H1 (cell line): ENCODE measurements around the gene MRPL52. TPM values are rescaled to one million over a fixed set of nuclear protein-coding genes. Genes with fewer than 3 reads are reported as not detected.

ENCODE experiments used
- CTCF ChIA-PET: fragments of 300-600 bp; sonication (Branson Sonifier 250); formaldehyde crosslinking; loops from one replicate; lab custom pipeline; 2021; ENCODE audit not compliant: partially characterized antibody; lab: Charles Lee
- POLR2A ChIA-PET: fragments of 300-600 bp; sonication (Branson Sonifier 250); formaldehyde crosslinking; loops from one replicate; lab custom pipeline; 2021; ENCODE audit warnings: inconsistent platforms; ENCODE audit not compliant: partially characterized antibody; lab: Charles Lee
- DNase-seq, 2 experiments: peaks; one replicate each; pipeline versions ENCODE4 v3.0.0 to v3.0.0-alpha.2; 2010 to 2022; ENCODE audit warnings: low spot score in 2 of 2, low read depth in 1 of 2, mixed read lengths in 1 of 2
- FAIRE-seq: peaks from 2 replicates; lab custom pipeline; 2011; peaks lifted over from hg19 to GRCh38; lab: Jason Lieb, UNC
- H2AFZ ChIP-seq: 2 replicates; pipeline ENCODE4 v1.8.1; 2012; ENCODE audit warnings: low read length, inconsistent platforms
- H2AK5ac ChIP-seq: 2 replicates; pipeline ENCODE4 v1.6.1; 2013; ENCODE audit warnings: low read depth, low read length
- H2BK120ac ChIP-seq: replicated peaks from 2 replicates; pipeline ENCODE3; 2013; ENCODE audit warnings: low read depth, low read length, inconsistent platforms
- H2BK12ac ChIP-seq: 2 replicates; pipeline ENCODE4 v1.6.1; 2013; ENCODE audit warnings: low read depth, low read length
- H2BK15ac ChIP-seq: 2 replicates; pipeline ENCODE4 v1.6.1; 2013; ENCODE audit warnings: low read length
- H2BK20ac ChIP-seq: 2 replicates; pipeline ENCODE4 v1.6.1; 2013; ENCODE audit warnings: low read length
- H2BK5ac ChIP-seq: 2 replicates; pipeline ENCODE4 v1.6.1; 2013; ENCODE audit warnings: low read depth, low read length
- H3K14ac ChIP-seq: 2 replicates; pipeline ENCODE4 v1.6.1; 2013; ENCODE audit warnings: inconsistent platforms; ENCODE audit not compliant: insufficient read length
- H3K18ac ChIP-seq: 2 replicates; pipeline ENCODE4 v1.6.1; 2013; ENCODE audit warnings: low read length; ENCODE audit errors: extremely low read depth
- H3K23ac ChIP-seq: 2 replicates; pipeline ENCODE4 v1.6.1; 2013; ENCODE audit warnings: inconsistent platforms; ENCODE audit not compliant: insufficient read length
- H3K23me2 ChIP-seq: 2 replicates; pipeline ENCODE4 v1.6.1; 2013; ENCODE audit warnings: low read depth, low read length
- H3K27ac ChIP-seq: 2 replicates; pipeline ENCODE4 v1.6.1; 2011; ENCODE audit warnings: low read depth, low read length, inconsistent platforms
- H3K27me3 ChIP-seq, 4 experiments: replicated peaks in 1 of 4; 1 replicate in 1 of 4; 2 replicates in 3 of 4; pipeline versions ENCODE4 v1.6.1 to v1.8.1; 2011 to 2013; ENCODE audit warnings: low read length in 3 of 4, mild to moderate bottlenecking in 3 of 4, inconsistent platforms in 2 of 4, mixed read lengths in 2 of 4, moderate library complexity in 1 of 4; ENCODE audit not compliant: control insufficient read depth in 3 of 4, insufficient read depth in 3 of 4; ENCODE audit errors: extremely low read depth in 1 of 4
- H3K36me3 ChIP-seq, 4 experiments: 2 replicates each; pipeline versions ENCODE4 v1.6.1 to v1.8.1; 2011 to 2013; ENCODE audit warnings: mild to moderate bottlenecking in 4 of 4, low read length in 3 of 4, moderate library complexity in 2 of 4, control low read depth in 1 of 4, inconsistent platforms in 1 of 4; ENCODE audit not compliant: insufficient read depth in 4 of 4, control insufficient read depth in 2 of 4
- H3K4ac ChIP-seq: replicated peaks from 2 replicates; pipeline ENCODE3; 2013; ENCODE audit warnings: low read length, low read depth, mixed read lengths, inconsistent platforms; ENCODE audit not compliant: insufficient read length
- H3K4me1 ChIP-seq, 4 experiments: replicated peaks in 1 of 4; 1 replicate in 1 of 4; 2 replicates in 3 of 4; pipeline versions ENCODE4 v1.6.1 to v1.8.1; 2011 to 2013; ENCODE audit warnings: low read length in 3 of 4, inconsistent platforms in 2 of 4, mixed read lengths in 1 of 4; ENCODE audit not compliant: insufficient read depth in 4 of 4, control insufficient read depth in 3 of 4
- H3K4me2 ChIP-seq, 2 experiments: 2 replicates each; pipeline versions ENCODE4 v1.6.1 to v1.8.1; 2011 to 2013; ENCODE audit warnings: low read depth in 2 of 2, low read length in 2 of 2, control low read depth in 1 of 2, inconsistent platforms in 1 of 2, mild to moderate bottlenecking in 1 of 2; ENCODE audit not compliant: insufficient read depth in 1 of 2
- H3K4me3 ChIP-seq, 4 experiments: fragments of 200-600, 300-600 bp in 1 of 4; sonication (generic), shearing (Covaris generic), sonication (Bioruptor Twin) in 1 of 4; 2 replicates each; pipeline versions ENCODE4 v1.5.1 to v1.8.1; 2011 to 2016; ENCODE audit warnings: low read length in 4 of 4, low read depth in 3 of 4, control low read depth in 2 of 4, inconsistent platforms in 2 of 4, mild to moderate bottlenecking in 2 of 4, mixed read lengths in 1 of 4, moderate library complexity in 1 of 4; ENCODE audit not compliant: insufficient read depth in 2 of 4; ENCODE audit errors: extremely low read depth in 1 of 4
- H3K56ac ChIP-seq: replicated peaks from 2 replicates; pipeline ENCODE3; 2013; ENCODE audit warnings: low read depth, mild to moderate bottlenecking, mixed read lengths, low read length, inconsistent platforms; ENCODE audit not compliant: insufficient read length
- H3K79me1 ChIP-seq: 2 replicates; pipeline ENCODE4 v1.6.1; 2013; ENCODE audit warnings: low read depth, low read length, control low read depth
- H3K79me2 ChIP-seq, 2 experiments: 2 replicates each; pipeline versions ENCODE4 v1.6.1 to v1.8.1; 2012 to 2013; ENCODE audit warnings: low read length in 2 of 2, mild to moderate bottlenecking in 2 of 2, inconsistent platforms in 1 of 2; ENCODE audit not compliant: insufficient read depth in 2 of 2, control insufficient read depth in 1 of 2
- H3K9ac ChIP-seq, 4 experiments: replicated peaks in 1 of 4; 1 replicate in 1 of 4; 2 replicates in 3 of 4; pipeline versions ENCODE4 v1.6.1 to v1.8.1; 2011 to 2013; ENCODE audit warnings: low read depth in 3 of 4, low read length in 3 of 4, control low read depth in 2 of 4, mild to moderate bottlenecking in 2 of 4, moderate library complexity in 2 of 4, inconsistent platforms in 1 of 4; ENCODE audit errors: extremely low read depth in 1 of 4
- H3K9me3 ChIP-seq, 2 experiments: 2 replicates each; pipeline versions ENCODE4 v1.6.1 to v1.8.1; 2012 to 2013; ENCODE audit warnings: mild to moderate bottlenecking in 2 of 2, moderate library complexity in 2 of 2, control low read depth in 1 of 2, inconsistent platforms in 1 of 2, low read depth in 1 of 2, low read length in 1 of 2, mixed read lengths in 1 of 2; ENCODE audit not compliant: insufficient read depth in 2 of 2
- H4K20me1 ChIP-seq, 2 experiments: replicated peaks in 1 of 2; 2 replicates each; pipeline versions ENCODE3 to v1.8.1; 2011 to 2013; ENCODE audit warnings: inconsistent platforms in 2 of 2, low read length in 2 of 2, mild to moderate bottlenecking in 1 of 2; ENCODE audit not compliant: insufficient read depth in 2 of 2, control insufficient read depth in 1 of 2
- H4K5ac ChIP-seq: 2 replicates; pipeline ENCODE4 v1.6.1; 2013; ENCODE audit warnings: low read length, low read depth, mixed read lengths, inconsistent platforms; ENCODE audit not compliant: insufficient read length
- H4K8ac ChIP-seq: 2 replicates; pipeline ENCODE4 v1.8.0; 2013; ENCODE audit warnings: mild to moderate bottlenecking, moderate library complexity, low read length, inconsistent platforms; ENCODE audit not compliant: insufficient read depth; ENCODE audit errors: extremely low read depth
- H4K91ac ChIP-seq: replicated peaks from 2 replicates; pipeline ENCODE3; 2013; ENCODE audit warnings: low read length, mixed read lengths, inconsistent platforms; ENCODE audit not compliant: insufficient read length
- ATF2 ChIP-seq: IDR thresholded peaks from 2 replicates; pipeline ENCODE4 v1.6.1; 2012; ENCODE audit warnings: low read length, inconsistent platforms
- BRCA1 ChIP-seq: IDR thresholded peaks from 2 replicates; pipeline ENCODE4 v1.6.1; 2012; ENCODE audit warnings: low read depth, low read length, improper control_type of control experiment
- CREB1 ChIP-seq: IDR thresholded peaks from 2 replicates; pipeline ENCODE4 v1.6.1; 2012; ENCODE audit warnings: inconsistent platforms
- JUND ChIP-seq: IDR thresholded peaks from 2 replicates; pipeline ENCODE4 v1.6.1; 2011; ENCODE audit warnings: mild to moderate bottlenecking, improper control_type of control experiment, low read length
- KDM4A ChIP-seq: IDR thresholded peaks from one replicate; pipeline ENCODE4 v1.7.1; 2012; ENCODE audit warnings: low read depth, mild to moderate bottlenecking, moderate library complexity, low read length, inconsistent platforms; ENCODE audit not compliant: severe bottlenecking
- PHF8 ChIP-seq: fragments of 200-600 bp; sonication (generic); conservative IDR thresholded peaks from 2 replicates; pipeline ENCODE4 v1.7.1; 2012; ENCODE audit warnings: low read depth, mild to moderate bottlenecking, inconsistent platforms, low read length, moderate library complexity
- RXRA ChIP-seq: IDR thresholded peaks from 2 replicates; pipeline ENCODE4 v1.6.1; 2011; ENCODE audit warnings: low read depth, mild to moderate bottlenecking, low read length, moderate library complexity; ENCODE audit not compliant: insufficient read depth
- SIX5 ChIP-seq: IDR thresholded peaks from 2 replicates; pipeline ENCODE4 v1.6.1; 2011; ENCODE audit warnings: mild to moderate bottlenecking, low read depth, low read length
- TCF12 ChIP-seq: IDR thresholded peaks from 2 replicates; pipeline ENCODE4 v1.6.1; 2011; ENCODE audit warnings: low read depth, mild to moderate bottlenecking, low read length
- WGBS, 2 experiments: shearing (Covaris generic) in 1 of 2; methylation state at CpG; one replicate each; pipeline versions ENCODE4 v1.1.6 to v1.1.7; 2013 to 2015; ENCODE audit warnings: low lambda C conversion rate in 2 of 2, mixed read lengths in 2 of 2, inconsistent platforms in 1 of 2, low coverage in 1 of 2, missing lambda C conversion rate in 1 of 2; ENCODE audit not compliant: insufficient replicate concordance in 2 of 2, insufficient coverage in 1 of 2, insufficient read length in 1 of 2; ENCODE audit errors: extremely low coverage in 1 of 2, missing lambda C conversion rate in 1 of 2; 5-methylcytosine and 5-hydroxymethylcytosine counted together
- polyA plus RNA-seq, 7 experiments: library from polyadenylated mRNA; depleted of rRNA in 3 of 7; stranded (reverse) in 5 of 7; unstranded in 2 of 7; fragments of >200 nt in 5 of 7; fragments of 200-250 nt in 2 of 7; gene quantifications; 1 replicate in 5 of 7; 2 replicates in 1 of 7; 4 replicates in 1 of 7; pipeline versions ENCODE4 v1.2.1 to v1.2.3, GENCODE V29; 2011 to 2013; ENCODE audit warnings: missing spikeins in 2 of 7, mixed read lengths in 2 of 7
- total RNA-seq: library from RNA; stranded (reverse); fragmentation: NEBNext Ultra II Directional; extraction: Animal tissue kit (Norgen Biotek cat#: 25700); gene quantifications from 2 replicates; pipeline ENCODE4 v1.2.1, GENCODE V29; 2021
- TF ChIP-seq, protein P1 (sequence below), 3 experiments: IDR thresholded peaks; 1 replicate in 2 of 3; 2 replicates in 1 of 3; pipeline versions ENCODE4 v1.5.1 to v1.6.1; 2011; ENCODE audit warnings: low read length in 3 of 3, mild to moderate bottlenecking in 3 of 3, inconsistent platforms in 2 of 3, low read depth in 1 of 3, moderate library complexity in 1 of 3; ENCODE audit not compliant: insufficient read depth in 1 of 3; ENCODE audit errors: control extremely low read depth in 1 of 3

Gene MRPL52
- total and polyA plus RNA-seq, 2 of the 8 experiments (the other 6 are each of a cell fraction or from before 2014, with no cell fraction given): 70.5 to 176 TPM

DNA sequence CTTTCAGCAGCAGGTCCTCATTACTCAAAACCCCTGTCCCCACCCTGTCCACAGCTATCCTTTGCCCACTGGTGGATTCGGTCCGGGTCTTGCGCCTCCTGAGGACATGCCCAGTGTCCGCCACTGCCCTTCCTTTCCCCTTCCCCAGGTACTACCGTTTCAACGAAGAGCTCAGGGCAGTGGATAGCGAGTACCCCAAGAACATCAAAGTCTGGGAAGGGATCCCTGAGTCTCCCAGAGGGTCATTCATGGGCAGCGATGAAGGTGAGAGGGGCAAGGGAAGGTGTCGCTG is 15.4 kb downstream of the MRPL52 start:
- H4K5ac ChIP-seq: no peak overlapping the region
- no peak overlapping the region for H2BK120ac ChIP-seq
- H2AK5ac ChIP-seq: no peak overlapping the region; the same call in 1 of the 2 replicates
- ChIA-PET CTCF (interaction anchor here (0.7 to 56.0 kb wide), 6 partner anchors 14 to 275 kb away, joined by 3 to 1562 read pairs (median 6); partner anchors contain the start of genes LRP10, MMP14, MRPL52 and REM2), POLR2A (interaction anchor here (1.1 to 13.9 kb wide), 4 partner anchors 11 to 52 kb away, joined by 3 to 203 read pairs (median 7); partner anchors contain the start of genes MMP14 and MRPL52)
- 94% methylated on average over 9 of the region's 9 CpGs; no CpG with 5 or more reads in 1 of the 2 experiments for WGBS, 2 experiments
- H3K18ac ChIP-seq: no peak overlapping the region
- H3K23me2 ChIP-seq: no peaks in the 10 kb centered on the region
- no peak overlapping the region for H2BK5ac ChIP-seq
- DNase-seq (no peak), FAIRE-seq (no peak)
- no peak overlapping the region for H2AFZ ChIP-seq
- peaks cover 4 to 18% (median 10%) of the 10 kb centered on the region in 4 experiments; a peak in 6 of 7 replicates for H3K4me1 ChIP-seq
- H4K20me1 ChIP-seq: peaks cover 0 to 2% of the 10 kb centered on the region in 2 experiments
- no peak overlapping the region for H4K91ac ChIP-seq
- H4K8ac ChIP-seq: no peak overlapping the region
- no peak overlapping the region for H2BK15ac ChIP-seq
- no peak overlapping the region for H3K56ac ChIP-seq
- no peak overlapping the region for H2BK12ac ChIP-seq
- no peak overlapping the region for H3K4ac ChIP-seq
- H3K27me3 ChIP-seq: no peaks in the 10 kb centered on the region
- no peak overlapping the region for H3K4me3 ChIP-seq
- peaks cover 7 to 44% (median 32%) of the 10 kb centered on the region in 4 experiments; a peak in 7 of 8 replicates for H3K36me3 ChIP-seq
- no peak overlapping the region for H3K14ac ChIP-seq
- no peaks in the 10 kb centered on the region for H3K79me1 ChIP-seq
- no peak overlapping the region for H3K27ac ChIP-seq
- no peak overlapping the region for H3K4me2 ChIP-seq
- no peaks in the 10 kb centered on the region for H3K9me3 ChIP-seq
- no peak overlapping the region for H2BK20ac ChIP-seq
- no peak overlapping the region for H3K23ac ChIP-seq
- H3K79me2 ChIP-seq: no peaks in the 10 kb centered on the region
- no peak overlapping the region for H3K9ac ChIP-seq
- TF ChIP-seq JUND: no peak
- TF ChIP-seq PHF8: no peak
- TF ChIP-seq KDM4A: no peak
- no peak for TF ChIP-seq ATF2
- TF ChIP-seq, protein P1, sequence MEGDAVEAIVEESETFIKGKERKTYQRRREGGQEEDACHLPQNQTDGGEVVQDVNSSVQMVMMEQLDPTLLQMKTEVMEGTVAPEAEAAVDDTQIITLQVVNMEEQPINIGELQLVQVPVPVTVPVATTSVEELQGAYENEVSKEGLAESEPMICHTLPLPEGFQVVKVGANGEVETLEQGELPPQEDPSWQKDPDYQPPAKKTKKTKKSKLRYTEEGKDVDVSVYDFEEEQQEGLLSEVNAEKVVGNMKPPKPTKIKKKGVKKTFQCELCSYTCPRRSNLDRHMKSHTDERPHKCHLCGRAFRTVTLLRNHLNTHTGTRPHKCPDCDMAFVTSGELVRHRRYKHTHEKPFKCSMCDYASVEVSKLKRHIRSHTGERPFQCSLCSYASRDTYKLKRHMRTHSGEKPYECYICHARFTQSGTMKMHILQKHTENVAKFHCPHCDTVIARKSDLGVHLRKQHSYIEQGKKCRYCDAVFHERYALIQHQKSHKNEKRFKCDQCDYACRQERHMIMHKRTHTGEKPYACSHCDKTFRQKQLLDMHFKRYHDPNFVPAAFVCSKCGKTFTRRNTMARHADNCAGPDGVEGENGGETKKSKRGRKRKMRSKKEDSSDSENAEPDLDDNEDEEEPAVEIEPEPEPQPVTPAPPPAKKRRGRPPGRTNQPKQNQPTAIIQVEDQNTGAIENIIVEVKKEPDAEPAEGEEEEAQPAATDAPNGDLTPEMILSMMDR (IDR thresholded peaks at IDR 0.05; ENCODE audit: control extremely low read depth in 1 of 3, insufficient read depth in 1 of 3, low read depth in 1 of 3, low read length in 3 of 3): no peak
- no peak for TF ChIP-seq CREB1
- TF ChIP-seq BRCA1: no peak
- no peak for TF ChIP-seq SIX5
- TF ChIP-seq TCF12: no peak
- TF ChIP-seq RXRA: no peak
